ENCODE measurements around the gene THSD8. TPM values are rescaled to one million over a fixed set of nuclear protein-coding genes. Genes with fewer than 3 reads are reported as not detected.
A peak's percentile ranks its signal among the peaks of the same experiment; 100 is the strongest.

THSD8 gene
- total and polyA plus RNA-seq, 4 donors: 0.22 to 0.35 (median 0.33) TPM; not detected in 1

DNA sequence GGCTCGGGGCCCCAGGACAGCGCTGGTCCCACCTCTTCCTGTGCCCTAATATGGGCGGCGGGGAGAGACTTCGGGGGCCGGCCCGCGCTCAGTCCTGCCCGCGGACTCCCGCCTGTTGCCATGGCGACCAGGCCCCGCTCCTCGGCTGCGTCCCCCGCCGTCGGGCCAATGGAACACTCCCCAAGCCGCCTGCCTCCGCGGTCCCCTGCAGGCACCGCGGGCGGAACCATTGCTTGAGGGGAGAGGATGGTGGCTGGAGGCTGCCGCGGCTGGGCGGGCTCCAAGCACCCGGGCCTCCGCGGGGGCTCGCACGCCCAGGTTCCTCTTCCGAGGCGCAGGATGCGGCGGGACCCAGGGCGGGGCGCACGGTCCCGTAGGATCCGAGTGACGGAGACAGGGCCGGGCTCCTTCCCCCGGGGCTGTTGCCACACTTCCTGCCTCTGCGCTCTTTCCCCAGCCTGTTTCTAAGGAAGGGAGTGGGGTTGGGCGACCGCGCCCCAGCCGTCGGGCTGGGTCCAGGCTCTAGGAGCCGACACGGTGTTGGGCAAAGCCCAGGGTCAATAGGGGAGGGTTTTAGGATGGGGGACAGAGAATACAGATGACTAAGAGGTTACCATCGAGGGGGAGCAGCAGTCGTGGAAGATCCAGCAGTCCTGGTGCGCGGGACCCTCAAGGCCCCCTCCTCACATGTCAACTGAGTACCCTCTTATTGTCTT, 11.8 kb upstream of the THSD8 start:
- TF ChIP-seq JUND (IDR thresholded peaks at IDR 0.05) (no peak), TAF1 (conservative IDR thresholded peaks at IDR 0.05) (peak; percentile 35), NR2F2 (IDR thresholded peaks at IDR 0.05) (peak; percentile 44), HNF4G (IDR thresholded peaks at IDR 0.05) (peak; percentile 21), FOXA2 (IDR thresholded peaks at IDR 0.05) (no peak), EGR1 (IDR thresholded peaks at IDR 0.05; ENCODE audit: low read depth in 2 of 2) (peak; percentile 30 to 38), RAD21 (IDR thresholded peaks at IDR 0.05) (peak in 1 of 2 donors; percentile 19), YY1 (IDR thresholded peaks at IDR 0.05) (peak; percentile 71), SP1 (IDR thresholded peaks at IDR 0.05) (peak; percentile 72), RXRA (IDR thresholded peaks at IDR 0.05) (peak in 1 of 2 donors; percentile 16), HNF4A (conservative IDR thresholded peaks at IDR 0.05) (peak; percentile 16 to 28), GABPA (IDR thresholded peaks at IDR 0.05 in 1 of 2, conservative IDR thresholded peaks at IDR 0.05 in 1 of 2) (peak; percentile 60 to 83), FOXA1 (IDR thresholded peaks at IDR 0.05) (no peak)
- TF ChIP-seq, protein P1, sequence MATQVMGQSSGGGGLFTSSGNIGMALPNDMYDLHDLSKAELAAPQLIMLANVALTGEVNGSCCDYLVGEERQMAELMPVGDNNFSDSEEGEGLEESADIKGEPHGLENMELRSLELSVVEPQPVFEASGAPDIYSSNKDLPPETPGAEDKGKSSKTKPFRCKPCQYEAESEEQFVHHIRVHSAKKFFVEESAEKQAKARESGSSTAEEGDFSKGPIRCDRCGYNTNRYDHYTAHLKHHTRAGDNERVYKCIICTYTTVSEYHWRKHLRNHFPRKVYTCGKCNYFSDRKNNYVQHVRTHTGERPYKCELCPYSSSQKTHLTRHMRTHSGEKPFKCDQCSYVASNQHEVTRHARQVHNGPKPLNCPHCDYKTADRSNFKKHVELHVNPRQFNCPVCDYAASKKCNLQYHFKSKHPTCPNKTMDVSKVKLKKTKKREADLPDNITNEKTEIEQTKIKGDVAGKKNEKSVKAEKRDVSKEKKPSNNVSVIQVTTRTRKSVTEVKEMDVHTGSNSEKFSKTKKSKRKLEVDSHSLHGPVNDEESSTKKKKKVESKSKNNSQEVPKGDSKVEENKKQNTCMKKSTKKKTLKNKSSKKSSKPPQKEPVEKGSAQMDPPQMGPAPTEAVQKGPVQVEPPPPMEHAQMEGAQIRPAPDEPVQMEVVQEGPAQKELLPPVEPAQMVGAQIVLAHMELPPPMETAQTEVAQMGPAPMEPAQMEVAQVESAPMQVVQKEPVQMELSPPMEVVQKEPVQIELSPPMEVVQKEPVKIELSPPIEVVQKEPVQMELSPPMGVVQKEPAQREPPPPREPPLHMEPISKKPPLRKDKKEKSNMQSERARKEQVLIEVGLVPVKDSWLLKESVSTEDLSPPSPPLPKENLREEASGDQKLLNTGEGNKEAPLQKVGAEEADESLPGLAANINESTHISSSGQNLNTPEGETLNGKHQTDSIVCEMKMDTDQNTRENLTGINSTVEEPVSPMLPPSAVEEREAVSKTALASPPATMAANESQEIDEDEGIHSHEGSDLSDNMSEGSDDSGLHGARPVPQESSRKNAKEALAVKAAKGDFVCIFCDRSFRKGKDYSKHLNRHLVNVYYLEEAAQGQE (IDR thresholded peaks at IDR 0.05): no peak
- TF ChIP-seq, protein P2, sequence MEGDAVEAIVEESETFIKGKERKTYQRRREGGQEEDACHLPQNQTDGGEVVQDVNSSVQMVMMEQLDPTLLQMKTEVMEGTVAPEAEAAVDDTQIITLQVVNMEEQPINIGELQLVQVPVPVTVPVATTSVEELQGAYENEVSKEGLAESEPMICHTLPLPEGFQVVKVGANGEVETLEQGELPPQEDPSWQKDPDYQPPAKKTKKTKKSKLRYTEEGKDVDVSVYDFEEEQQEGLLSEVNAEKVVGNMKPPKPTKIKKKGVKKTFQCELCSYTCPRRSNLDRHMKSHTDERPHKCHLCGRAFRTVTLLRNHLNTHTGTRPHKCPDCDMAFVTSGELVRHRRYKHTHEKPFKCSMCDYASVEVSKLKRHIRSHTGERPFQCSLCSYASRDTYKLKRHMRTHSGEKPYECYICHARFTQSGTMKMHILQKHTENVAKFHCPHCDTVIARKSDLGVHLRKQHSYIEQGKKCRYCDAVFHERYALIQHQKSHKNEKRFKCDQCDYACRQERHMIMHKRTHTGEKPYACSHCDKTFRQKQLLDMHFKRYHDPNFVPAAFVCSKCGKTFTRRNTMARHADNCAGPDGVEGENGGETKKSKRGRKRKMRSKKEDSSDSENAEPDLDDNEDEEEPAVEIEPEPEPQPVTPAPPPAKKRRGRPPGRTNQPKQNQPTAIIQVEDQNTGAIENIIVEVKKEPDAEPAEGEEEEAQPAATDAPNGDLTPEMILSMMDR (IDR thresholded peaks at IDR 0.05; ENCODE audit: low read depth, low read length, missing input control): no peak
- TF ChIP-seq, protein P3, sequence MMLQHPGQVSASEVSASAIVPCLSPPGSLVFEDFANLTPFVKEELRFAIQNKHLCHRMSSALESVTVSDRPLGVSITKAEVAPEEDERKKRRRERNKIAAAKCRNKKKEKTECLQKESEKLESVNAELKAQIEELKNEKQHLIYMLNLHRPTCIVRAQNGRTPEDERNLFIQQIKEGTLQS (IDR thresholded peaks at IDR 0.05): no peak
- TF ChIP-seq, protein P4, sequence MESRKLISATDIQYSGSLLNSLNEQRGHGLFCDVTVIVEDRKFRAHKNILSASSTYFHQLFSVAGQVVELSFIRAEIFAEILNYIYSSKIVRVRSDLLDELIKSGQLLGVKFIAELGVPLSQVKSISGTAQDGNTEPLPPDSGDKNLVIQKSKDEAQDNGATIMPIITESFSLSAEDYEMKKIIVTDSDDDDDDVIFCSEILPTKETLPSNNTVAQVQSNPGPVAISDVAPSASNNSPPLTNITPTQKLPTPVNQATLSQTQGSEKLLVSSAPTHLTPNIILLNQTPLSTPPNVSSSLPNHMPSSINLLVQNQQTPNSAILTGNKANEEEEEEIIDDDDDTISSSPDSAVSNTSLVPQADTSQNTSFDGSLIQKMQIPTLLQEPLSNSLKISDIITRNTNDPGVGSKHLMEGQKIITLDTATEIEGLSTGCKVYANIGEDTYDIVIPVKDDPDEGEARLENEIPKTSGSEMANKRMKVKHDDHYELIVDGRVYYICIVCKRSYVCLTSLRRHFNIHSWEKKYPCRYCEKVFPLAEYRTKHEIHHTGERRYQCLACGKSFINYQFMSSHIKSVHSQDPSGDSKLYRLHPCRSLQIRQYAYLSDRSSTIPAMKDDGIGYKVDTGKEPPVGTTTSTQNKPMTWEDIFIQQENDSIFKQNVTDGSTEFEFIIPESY (IDR thresholded peaks at IDR 0.05): no peak
- TF ChIP-seq, protein P5, sequence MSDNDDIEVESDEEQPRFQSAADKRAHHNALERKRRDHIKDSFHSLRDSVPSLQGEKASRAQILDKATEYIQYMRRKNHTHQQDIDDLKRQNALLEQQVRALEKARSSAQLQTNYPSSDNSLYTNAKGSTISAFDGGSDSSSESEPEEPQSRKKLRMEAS (IDR thresholded peaks at IDR 0.05): peak; percentile 47

More for the DNA sequence above, 11.8 kb upstream of the THSD8 start:
- no peaks in the 10 kb centered on the region for H3K27me3 ChIP-seq (ENCODE audit: control insufficient read depth in 4 of 4, insufficient read depth in 4 of 4, low read length in 3 of 4)
- WGBS: under 1% methylated on average over 56 of the region's 56 CpGs
- H3K4me1 ChIP-seq (ENCODE audit: control insufficient read depth in 4 of 4, insufficient read depth in 4 of 4, low read length in 3 of 4): peaks cover 6 to 34% (median 21%) of the 10 kb centered on the region in 4 donors
- peak overlapping the region; percentile 58 to 82 (median 62) for H3K4me3 ChIP-seq (ENCODE audit: low read depth in 1 of 3, low read length in 3 of 3)
- no peaks in the 10 kb centered on the region for H3K36me3 ChIP-seq (ENCODE audit: control insufficient read depth in 4 of 4, insufficient read depth in 3 of 4, low read depth in 1 of 4, low read length in 3 of 4)
- peak; percentile 94 for DNase-seq (ENCODE audit: low spot score)
- H3K27ac ChIP-seq (ENCODE audit: low read depth in 1 of 2, low read length in 2 of 2): peak overlapping the region; percentile 98 to 99
- H3K9me3 ChIP-seq (ENCODE audit: control insufficient read depth in 4 of 4, low read length in 3 of 4): no peaks in the 10 kb centered on the region
- H3K9ac ChIP-seq (ENCODE audit: low read depth in 1 of 2, low read length in 2 of 2): peak overlapping the region; percentile 53 to 97

Data from liver (tissue), 9 donors.